Breast epithelium (tissue), 4 donors: ENCODE results near the gene ELANE. TPM values are rescaled to one million over a fixed set of nuclear protein-coding genes. Genes with fewer than 3 reads are reported as not detected.

Source experiments
- DNase-seq, 2 donors: peaks; one replicate each; pipeline ENCODE4 v3.0.0-alpha.2; 2019; ENCODE audit warnings: low spot score in 2 of 2
- H3K27ac ChIP-seq, 2 donors: fragments of 200-600 bp; sonication (generic) in 1 of 2; one replicate each; pipeline ENCODE4 v1.5.1; 2016 to 2019; ENCODE audit warnings: mild to moderate bottlenecking in 1 of 2
- H3K27me3 ChIP-seq, 2 donors: fragments of 200-600 bp; sonication (generic) in 1 of 2; one replicate each; pipeline versions ENCODE4 v1.5.1 to v1.6.0; 2017 to 2019; ENCODE audit warnings: control low read depth in 1 of 2, mild to moderate bottlenecking in 1 of 2
- H3K36me3 ChIP-seq: fragments of 200-600 bp; one replicate; pipeline ENCODE4 v1.5.1; 2019
- H3K4me1 ChIP-seq, 2 donors: fragments of 200-600 bp; sonication (generic); one replicate each; pipeline ENCODE4 v1.5.1; 2016 to 2019; ENCODE audit warnings: control low read depth in 1 of 2
- H3K4me3 ChIP-seq, 3 donors: fragments of 200-600 bp; sonication (generic); 1 replicate in 2 of 3; 2 replicates in 1 of 3; pipeline ENCODE4 v1.5.1; 2016 to 2019; ENCODE audit warnings: mild to moderate bottlenecking in 3 of 3, moderate library complexity in 2 of 3
- H3K9me3 ChIP-seq, 2 donors: fragments of 200-600 bp; sonication (generic) in 1 of 2; one replicate each; pipeline ENCODE4 v1.5.1; 2016 to 2019; ENCODE audit warnings: control low read depth in 1 of 2
- POLR2A ChIP-seq: fragments of 450-650 bp; IDR thresholded peaks from one replicate; pipeline ENCODE4 v1.6.1; 2016; ENCODE audit warnings: antibody characterized with exemption, mild to moderate bottlenecking, moderate library complexity
- POLR2AphosphoS5 ChIP-seq, 3 donors: sonication (generic); formaldehyde crosslinking; IDR thresholded peaks; one replicate each; pipeline ENCODE4 v1.6.1; 2017; ENCODE audit warnings: antibody characterized with exemption in 3 of 3
- intact Hi-C: fragments of 100-400 bp; cut with DNase I; formaldehyde crosslinking; loops from one replicate; pipeline ENCODE4 v1.15.1; 2023; ENCODE audit warnings: low total_unique reads
- total RNA-seq, 3 donors: library from RNA; depleted of rRNA; stranded (reverse); fragments of >200 nt; gene quantifications; one replicate each; pipeline ENCODE4 v1.1.0, GENCODE V29; 2016
- TF ChIP-seq, protein P1 (sequence below), 3 donors: fragments of 450-650 bp; IDR thresholded peaks; one replicate each; pipeline ENCODE4 v1.5.1; 2016 to 2017; ENCODE audit warnings: antibody characterized with exemption in 3 of 3, mild to moderate bottlenecking in 3 of 3, moderate library complexity in 3 of 3

Gene ELANE
- total RNA-seq, 3 donors from 2014 or later = 0.98 to 5.0 (median 1.0) TPM

DNA sequence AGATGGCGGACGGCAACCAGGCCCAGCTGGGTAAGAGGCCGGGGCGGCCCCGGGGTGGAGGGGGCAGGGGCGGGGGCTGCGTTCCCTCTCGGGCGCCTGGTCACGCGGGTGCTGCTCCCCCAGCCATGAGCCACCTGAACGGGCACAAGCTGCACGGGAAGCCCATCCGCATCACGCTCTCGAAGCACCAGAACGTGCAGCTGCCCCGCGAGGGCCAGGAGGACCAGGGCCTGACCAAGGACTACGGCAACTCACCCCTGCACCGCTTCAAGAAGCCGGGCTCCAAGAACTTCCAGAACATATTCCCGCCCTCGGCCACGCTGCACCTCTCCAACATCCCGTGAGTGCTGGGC is 43.7 kb upstream of the ELANE start:
- no peak overlapping the region for H3K27ac ChIP-seq
- no peak for DNase-seq
- peaks cover 0 to 2% of the 10 kb centered on the region in 2 donors for H3K4me1 ChIP-seq
- TF ChIP-seq POLR2AphosphoS5 (IDR thresholded peaks at IDR 0.05) = no peak
- no peak overlapping the region for H3K4me3 ChIP-seq
- H3K9me3 ChIP-seq = no peaks in the 10 kb centered on the region
- H3K36me3 ChIP-seq = peaks cover 31% of the 10 kb centered on the region
- intact Hi-C loops = no loop called here
- no peaks in the 10 kb centered on the region for H3K27me3 ChIP-seq

DNA sequence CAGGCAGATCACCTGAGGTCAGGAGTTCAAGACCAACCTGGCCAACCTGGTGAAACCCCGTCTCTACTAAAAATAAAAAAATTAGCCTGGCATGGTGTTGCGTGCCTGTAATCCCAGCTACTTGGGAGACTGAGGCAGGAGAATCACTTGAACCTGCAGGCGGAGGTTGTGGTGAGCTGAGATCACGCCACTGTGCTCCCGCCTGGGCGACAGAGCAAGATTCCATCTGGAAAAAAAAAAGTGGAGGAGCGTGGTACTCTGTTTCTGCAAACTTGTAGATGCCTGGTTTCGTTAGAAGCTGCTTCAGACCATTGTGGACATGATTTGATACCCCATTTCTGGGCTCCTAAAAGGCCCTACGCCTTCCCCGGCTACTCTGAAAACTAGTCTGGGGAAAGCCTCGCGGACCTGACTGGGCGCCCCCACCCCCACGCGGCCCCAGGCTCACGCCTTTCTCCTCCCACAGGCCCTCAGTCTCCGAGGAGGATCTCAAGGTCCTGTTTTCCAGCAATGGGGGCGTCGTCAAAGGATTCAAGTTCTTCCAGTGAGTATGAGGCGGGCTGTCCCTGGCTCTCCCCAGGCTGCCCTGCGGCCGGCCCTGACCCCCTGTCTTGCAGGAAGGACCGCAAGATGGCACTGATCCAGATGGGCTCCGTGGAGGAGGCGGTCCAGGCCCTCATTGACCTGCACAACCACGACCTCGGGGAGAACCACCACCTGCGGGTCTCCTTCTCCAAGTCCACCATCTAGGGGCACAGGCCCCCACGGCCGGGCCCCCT is 41.8 kb upstream of the ELANE start:
- Histone ChIP-seq H3K27me3 (no peaks in the 10 kb centered on the region), H3K4me1 (no peaks in the 10 kb centered on the region), H3K9me3 (no peaks in the 10 kb centered on the region), H3K36me3 (peaks cover 22% of the 10 kb centered on the region), H3K27ac (no peak overlapping the region), H3K4me3 (no peak overlapping the region)
- intact Hi-C loops = no loop called here
- TF ChIP-seq POLR2A = no peak
- no peak for TF ChIP-seq POLR2AphosphoS5 (IDR thresholded peaks at IDR 0.05)
- TF ChIP-seq, protein P1, sequence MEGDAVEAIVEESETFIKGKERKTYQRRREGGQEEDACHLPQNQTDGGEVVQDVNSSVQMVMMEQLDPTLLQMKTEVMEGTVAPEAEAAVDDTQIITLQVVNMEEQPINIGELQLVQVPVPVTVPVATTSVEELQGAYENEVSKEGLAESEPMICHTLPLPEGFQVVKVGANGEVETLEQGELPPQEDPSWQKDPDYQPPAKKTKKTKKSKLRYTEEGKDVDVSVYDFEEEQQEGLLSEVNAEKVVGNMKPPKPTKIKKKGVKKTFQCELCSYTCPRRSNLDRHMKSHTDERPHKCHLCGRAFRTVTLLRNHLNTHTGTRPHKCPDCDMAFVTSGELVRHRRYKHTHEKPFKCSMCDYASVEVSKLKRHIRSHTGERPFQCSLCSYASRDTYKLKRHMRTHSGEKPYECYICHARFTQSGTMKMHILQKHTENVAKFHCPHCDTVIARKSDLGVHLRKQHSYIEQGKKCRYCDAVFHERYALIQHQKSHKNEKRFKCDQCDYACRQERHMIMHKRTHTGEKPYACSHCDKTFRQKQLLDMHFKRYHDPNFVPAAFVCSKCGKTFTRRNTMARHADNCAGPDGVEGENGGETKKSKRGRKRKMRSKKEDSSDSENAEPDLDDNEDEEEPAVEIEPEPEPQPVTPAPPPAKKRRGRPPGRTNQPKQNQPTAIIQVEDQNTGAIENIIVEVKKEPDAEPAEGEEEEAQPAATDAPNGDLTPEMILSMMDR (IDR thresholded peaks at IDR 0.05) = no peak
- DNase-seq = no peak

DNA sequence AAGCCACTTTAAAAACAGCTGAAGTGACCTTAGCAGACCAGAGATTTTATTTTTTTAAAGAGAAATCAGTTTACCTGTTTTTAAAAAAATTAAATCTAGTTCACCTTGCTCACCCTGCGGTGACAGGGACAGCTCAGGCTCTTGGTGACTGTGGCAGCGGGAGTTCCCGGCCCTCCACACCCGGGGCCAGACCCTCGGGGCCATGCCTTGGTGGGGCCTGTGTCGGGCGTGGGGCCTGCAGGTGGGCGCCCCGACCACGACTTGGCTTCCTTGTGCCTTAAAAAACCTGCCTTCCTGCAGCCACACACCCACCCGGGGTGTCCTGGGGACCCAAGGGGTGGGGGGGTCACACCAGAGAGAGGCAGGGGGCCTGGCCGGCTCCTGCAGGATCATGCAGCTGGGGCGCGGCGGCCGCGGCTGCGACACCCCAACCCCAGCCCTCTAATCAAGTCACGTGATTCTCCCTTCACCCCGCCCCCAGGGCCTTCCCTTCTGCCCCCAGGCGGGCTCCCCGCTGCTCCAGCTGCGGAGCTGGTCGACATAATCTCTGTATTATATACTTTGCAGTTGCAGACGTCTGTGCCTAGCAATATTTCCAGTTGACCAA is 41.1 kb upstream of the ELANE start:
- intact Hi-C loops = no loop called here
- DNase-seq = no peak
- Histone ChIP-seq H3K4me1 (no peaks in the 10 kb centered on the region), H3K27me3 (no peaks in the 10 kb centered on the region), H3K27ac (peak overlapping the region in 1 of 2 donors; percentile 32), H3K36me3 (peaks cover 16% of the 10 kb centered on the region), H3K4me3 (no peak overlapping the region), H3K9me3 (no peaks in the 10 kb centered on the region)
- TF ChIP-seq POLR2AphosphoS5 (IDR thresholded peaks at IDR 0.05) (no peak), POLR2A (no peak)
- TF ChIP-seq, protein P1 (IDR thresholded peaks at IDR 0.05) = no peak

DNA sequence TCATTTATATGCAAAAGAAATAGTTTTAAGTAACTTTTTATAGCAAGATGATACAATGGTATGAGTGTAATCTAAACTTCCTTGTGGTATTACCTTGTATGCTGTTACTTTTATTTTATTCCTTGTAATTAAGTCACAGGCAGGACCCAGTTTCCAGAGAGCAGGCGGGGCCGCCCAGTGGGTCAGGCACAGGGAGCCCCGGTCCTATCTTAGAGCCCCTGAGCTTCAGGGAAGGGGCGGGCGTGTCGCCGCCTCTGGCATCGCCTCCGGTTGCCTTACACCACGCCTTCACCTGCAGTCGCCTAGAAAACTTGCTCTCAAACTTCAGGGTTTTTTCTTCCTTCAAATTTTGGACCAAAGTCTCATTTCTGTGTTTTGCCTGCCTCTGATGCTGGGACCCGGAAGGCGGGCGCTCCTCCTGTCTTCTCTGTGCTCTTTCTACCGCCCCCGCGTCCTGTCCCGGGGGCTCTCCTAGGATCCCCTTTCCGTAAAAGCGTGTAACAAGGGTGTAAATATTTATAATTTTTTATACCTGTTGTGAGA is 40.5 kb upstream of the ELANE start:
- no peak for DNase-seq
- no peak for TF ChIP-seq POLR2A
- TF ChIP-seq POLR2AphosphoS5 (IDR thresholded peaks at IDR 0.05) = no peak
- TF ChIP-seq, protein P1 (IDR thresholded peaks at IDR 0.05) = no peak
- intact Hi-C loops = no loop called here

DNA sequence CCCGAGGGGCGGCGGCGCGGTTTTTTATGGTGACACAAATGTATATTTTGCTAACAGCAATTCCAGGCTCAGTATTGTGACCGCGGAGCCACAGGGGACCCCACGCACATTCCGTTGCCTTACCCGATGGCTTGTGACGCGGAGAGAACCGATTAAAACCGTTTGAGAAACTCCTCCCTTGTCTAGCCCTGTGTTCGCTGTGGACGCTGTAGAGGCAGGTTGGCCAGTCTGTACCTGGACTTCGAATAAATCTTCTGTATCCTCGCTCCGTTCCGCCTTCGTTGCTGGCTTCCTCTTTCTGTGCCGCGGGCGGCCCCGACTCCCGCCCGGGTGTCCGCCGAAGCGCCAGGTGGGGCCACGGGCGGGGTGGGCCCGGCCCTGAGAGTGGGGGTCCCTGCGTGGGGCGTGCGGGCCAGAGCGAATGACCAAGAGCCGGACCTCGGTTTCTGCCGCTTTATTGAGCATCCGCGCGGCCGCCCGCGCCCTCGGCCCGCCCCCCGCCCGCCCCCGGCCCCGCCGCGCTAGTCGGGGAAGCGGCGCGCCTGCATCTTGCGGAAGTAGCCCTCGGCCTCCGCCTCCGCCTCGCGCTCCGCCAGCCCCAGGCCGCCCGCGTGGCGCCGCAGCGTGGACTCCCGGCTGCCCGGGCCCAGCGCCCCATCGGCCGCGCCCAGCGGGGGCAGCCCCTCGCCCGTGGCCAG is 39.9 kb upstream of the ELANE start:
- Histone ChIP-seq H3K36me3 (peaks cover 16% of the 10 kb centered on the region), H3K4me1 (no peaks in the 10 kb centered on the region), H3K4me3 (no peak overlapping the region), H3K27me3 (no peaks in the 10 kb centered on the region), H3K9me3 (no peaks in the 10 kb centered on the region), H3K27ac (no peak overlapping the region)
- no peak for DNase-seq
- TF ChIP-seq, protein P1 (IDR thresholded peaks at IDR 0.05) = no peak
- TF ChIP-seq POLR2A = no peak
- peak in 1 of 3 donors; percentile 7 for TF ChIP-seq POLR2AphosphoS5 (IDR thresholded peaks at IDR 0.05)
- intact Hi-C loops = no loop called here

More for the DNA sequence above, 40.5 kb upstream of the ELANE start:
- H3K9me3 ChIP-seq = no peaks in the 10 kb centered on the region
- H3K4me1 ChIP-seq = no peaks in the 10 kb centered on the region
- H3K27ac ChIP-seq = no peak overlapping the region
- H3K36me3 ChIP-seq = peaks cover 16% of the 10 kb centered on the region
- H3K27me3 ChIP-seq = no peaks in the 10 kb centered on the region
- no peak overlapping the region for H3K4me3 ChIP-seq
